Measurements from ENCODE around the gene NKD1.

DNA sequence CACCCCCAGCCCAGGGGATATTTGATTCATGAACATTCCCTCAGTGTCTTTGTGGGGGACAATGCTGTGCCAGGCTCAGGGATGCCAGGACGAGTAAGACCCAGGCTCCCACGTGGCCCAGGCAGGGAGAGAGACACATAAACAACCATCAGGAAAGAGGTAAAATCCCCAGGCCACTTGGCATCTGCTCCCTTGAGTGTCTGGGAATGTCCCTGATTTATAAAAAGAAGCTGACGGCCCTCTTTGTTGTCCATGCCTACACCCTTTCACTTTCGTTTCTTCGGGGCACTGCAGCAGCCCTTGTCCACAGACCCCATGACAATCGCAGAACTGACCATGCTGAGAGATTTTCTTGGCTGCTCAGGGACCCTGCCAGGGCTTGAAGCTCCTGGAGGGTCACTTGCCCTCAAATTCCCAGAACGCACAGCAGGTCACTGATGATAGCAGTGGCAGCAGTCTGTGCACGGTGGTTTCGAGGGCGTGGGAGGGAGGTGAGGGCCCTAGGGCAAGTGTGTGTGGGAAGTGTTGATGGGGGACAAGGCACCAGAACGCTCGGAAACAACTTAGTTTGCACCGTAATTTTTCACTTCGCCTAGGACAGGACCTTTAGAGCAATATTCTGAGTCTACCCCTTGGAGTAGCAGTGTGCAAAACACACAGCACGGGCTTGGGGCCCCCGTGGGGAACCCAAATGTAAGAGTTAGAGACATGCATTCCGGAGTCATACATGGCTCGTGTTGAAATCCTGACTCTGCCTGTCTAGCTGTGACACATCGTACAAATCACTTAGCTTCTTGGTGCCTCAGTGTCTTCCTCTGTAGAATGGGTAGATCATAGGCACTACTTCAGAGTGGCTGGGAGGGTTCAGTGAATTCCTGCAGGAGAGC, 149.9 kb downstream of the NKD1 start:
- TF ChIP-seq, protein P1, sequence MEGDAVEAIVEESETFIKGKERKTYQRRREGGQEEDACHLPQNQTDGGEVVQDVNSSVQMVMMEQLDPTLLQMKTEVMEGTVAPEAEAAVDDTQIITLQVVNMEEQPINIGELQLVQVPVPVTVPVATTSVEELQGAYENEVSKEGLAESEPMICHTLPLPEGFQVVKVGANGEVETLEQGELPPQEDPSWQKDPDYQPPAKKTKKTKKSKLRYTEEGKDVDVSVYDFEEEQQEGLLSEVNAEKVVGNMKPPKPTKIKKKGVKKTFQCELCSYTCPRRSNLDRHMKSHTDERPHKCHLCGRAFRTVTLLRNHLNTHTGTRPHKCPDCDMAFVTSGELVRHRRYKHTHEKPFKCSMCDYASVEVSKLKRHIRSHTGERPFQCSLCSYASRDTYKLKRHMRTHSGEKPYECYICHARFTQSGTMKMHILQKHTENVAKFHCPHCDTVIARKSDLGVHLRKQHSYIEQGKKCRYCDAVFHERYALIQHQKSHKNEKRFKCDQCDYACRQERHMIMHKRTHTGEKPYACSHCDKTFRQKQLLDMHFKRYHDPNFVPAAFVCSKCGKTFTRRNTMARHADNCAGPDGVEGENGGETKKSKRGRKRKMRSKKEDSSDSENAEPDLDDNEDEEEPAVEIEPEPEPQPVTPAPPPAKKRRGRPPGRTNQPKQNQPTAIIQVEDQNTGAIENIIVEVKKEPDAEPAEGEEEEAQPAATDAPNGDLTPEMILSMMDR (IDR thresholded peaks at IDR 0.05): no peak
- peak in 2 of 4 donors; percentile 17 to 44 for TF ChIP-seq POLR2AphosphoS5 (IDR thresholded peaks at IDR 0.05)
- no peak for TF ChIP-seq POLR2A (IDR thresholded peaks at IDR 0.05)
- TF ChIP-seq EP300 (IDR thresholded peaks at IDR 0.05): no peak

Measured in sigmoid colon (tissue), 4 donors.